CD4-positive, CD25-positive, alpha-beta regulatory T cell (primary cell): ENCODE measurements around the gene CRY2. TPM values are rescaled to one million over a fixed set of nuclear protein-coding genes. Genes with fewer than 3 reads are reported as not detected.

Experiments used
- ATAC-seq, 2 donors: fragments of 150-1000 bp; cut with Tn5 transposase; one replicate each; pipeline ENCODE4 v1.10.0; 2021; ENCODE audit warnings: low read depth in 2 of 2, moderate number of reproducible peaks in 2 of 2, moderate library complexity in 1 of 2
- DNase-seq, 3 donors: peaks; one replicate each; pipeline versions ENCODE4 v3.0.0 to v3.0.0-alpha.2; 2012 to 2022; ENCODE audit warnings: mixed read lengths in 1 of 3
- H3K27ac ChIP-seq: one replicate; pipeline ENCODE4 v1.7.0; 2013; ENCODE audit warnings: mild to moderate bottlenecking, low read length; ENCODE audit not compliant: insufficient read depth, poor library complexity, severe bottlenecking
- H3K27me3 ChIP-seq: one replicate; pipeline ENCODE4 v1.7.0; 2013; ENCODE audit warnings: low read length; ENCODE audit not compliant: control insufficient read depth, insufficient read depth
- H3K36me3 ChIP-seq: one replicate; pipeline ENCODE4 v1.7.0; 2013; ENCODE audit warnings: mild to moderate bottlenecking, low read length, moderate library complexity; ENCODE audit not compliant: control insufficient read depth, insufficient read depth
- H3K4me1 ChIP-seq: 2 replicates; pipeline ENCODE4 v1.7.0; 2013; ENCODE audit warnings: mild to moderate bottlenecking, low read length; ENCODE audit not compliant: insufficient read depth, control insufficient read depth, poor library complexity, severe bottlenecking
- H3K4me3 ChIP-seq: one replicate; pipeline ENCODE4 v1.7.0; 2013; ENCODE audit warnings: low read depth, mild to moderate bottlenecking, low read length, moderate library complexity
- H3K9me3 ChIP-seq, 2 experiments: 1 replicate in 1 of 2; 2 replicates in 1 of 2; pipeline ENCODE4 v1.7.0; 2013; ENCODE audit warnings: low read length in 2 of 2, mild to moderate bottlenecking in 1 of 2, moderate library complexity in 1 of 2; ENCODE audit not compliant: control insufficient read depth in 2 of 2
- H3K27ac Mint-ChIP-seq, 3 donors: one replicate each; pipeline ENCODE4 v1.8.0; 2020 to 2022; ENCODE audit warnings: mild to moderate bottlenecking in 3 of 3, mixed read lengths in 3 of 3, moderate library complexity in 2 of 3
- H3K27me3 Mint-ChIP-seq: one replicate; pipeline ENCODE4 v1.8.0; 2022; ENCODE audit warnings: mild to moderate bottlenecking, mixed read lengths
- H3K36me3 Mint-ChIP-seq: one replicate; pipeline ENCODE4 v1.8.0; 2020; ENCODE audit warnings: mixed read lengths
- H3K4me1 Mint-ChIP-seq, 4 donors: one replicate each; pipeline ENCODE4 v1.8.0; 2020 to 2022; ENCODE audit warnings: mixed read lengths in 4 of 4, mild to moderate bottlenecking in 1 of 4
- H3K4me3 Mint-ChIP-seq, 4 donors: one replicate each; pipeline ENCODE4 v1.8.0; 2020 to 2022; ENCODE audit warnings: mild to moderate bottlenecking in 4 of 4, mixed read lengths in 4 of 4, moderate library complexity in 3 of 4
- H3K9me3 Mint-ChIP-seq, 7 donors: one replicate each; pipeline ENCODE4 v1.8.0; 2020 to 2022; ENCODE audit warnings: mixed read lengths in 7 of 7, mild to moderate bottlenecking in 3 of 7, moderate library complexity in 2 of 7
- polyA plus RNA-seq, 4 donors: library from polyadenylated mRNA; unstranded; fragments of 300-500 nt; fragmentation: Illumina TruSeq; gene quantifications; one replicate each; pipeline ENCODE4 v1.2.3, GENCODE V29; 2021
- total RNA-seq: library from RNA; stranded (reverse); gene quantifications from one replicate; pipeline ENCODE4 v1.2.3, GENCODE V29; 2022

The CRY2 gene
- total and polyA plus RNA-seq, 5 donors from 2014 or later: 23.4 to 183 (median 27.8) TPM

- peaks cover 64% of the 10 kb centered on the region for H3K36me3 Mint-ChIP-seq
- H3K4me1 Mint-ChIP-seq: peaks cover 0 to 6% (median 1%) of the 10 kb centered on the region in 4 donors
- no peaks in the 10 kb centered on the region for H3K27me3 ChIP-seq
- DNase-seq (no peak), ATAC-seq (no peak)
- no peak overlapping the region for H3K4me3 ChIP-seq
- no peak overlapping the region for H3K27ac Mint-ChIP-seq
- no peaks in the 10 kb centered on the region for H3K9me3 Mint-ChIP-seq
- no peaks in the 10 kb centered on the region for H3K9me3 ChIP-seq
- H3K27ac ChIP-seq: no peak overlapping the region
- no peaks in the 10 kb centered on the region for H3K4me1 ChIP-seq
- no peak overlapping the region for H3K4me3 Mint-ChIP-seq
- H3K36me3 ChIP-seq: peaks cover 96% of the 10 kb centered on the region
- no peaks in the 10 kb centered on the region for H3K27me3 Mint-ChIP-seq
Measured at GRCh38 chr11:45860764-45861510, 13.7 kb downstream of the CRY2 start.

GRCh38 chr11:45864041-45864440 lies 16.8 kb downstream of the CRY2 start:
- Mint-ChIP-seq H3K27ac (no peak overlapping the region), H3K27me3 (no peaks in the 10 kb centered on the region), H3K4me3 (no peak overlapping the region), H3K36me3 (peaks cover 65% of the 10 kb centered on the region), H3K9me3 (no peaks in the 10 kb centered on the region), H3K4me1 (no peaks in the 10 kb centered on the region)
- Histone ChIP-seq H3K27me3 (no peaks in the 10 kb centered on the region), H3K36me3 (peaks cover 97% of the 10 kb centered on the region), H3K27ac (no peak overlapping the region), H3K9me3 (no peaks in the 10 kb centered on the region), H3K4me1 (no peaks in the 10 kb centered on the region), H3K4me3 (no peak overlapping the region)
- DNase-seq: no peak
- ATAC-seq: no peak

DNA sequence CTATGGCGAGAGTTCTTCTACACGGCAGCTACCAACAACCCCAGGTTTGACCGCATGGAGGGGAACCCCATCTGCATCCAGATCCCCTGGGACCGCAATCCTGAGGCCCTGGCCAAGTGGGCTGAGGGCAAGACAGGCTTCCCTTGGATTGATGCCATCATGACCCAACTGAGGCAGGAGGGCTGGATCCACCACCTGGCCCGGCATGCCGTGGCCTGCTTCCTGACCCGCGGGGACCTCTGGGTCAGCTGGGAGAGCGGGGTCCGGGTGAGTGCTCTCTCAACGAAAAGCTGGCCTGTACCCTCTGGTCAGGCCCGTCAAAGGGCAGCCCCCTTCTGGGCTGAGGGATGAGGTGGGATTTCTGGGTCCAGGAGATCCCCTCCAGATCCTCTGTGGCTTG lies 22.3 kb downstream of the CRY2 start:
- Mint-ChIP-seq H3K27me3 (no peaks in the 10 kb centered on the region), H3K4me3 (no peak overlapping the region), H3K27ac (no peak overlapping the region), H3K36me3 (peaks cover 56% of the 10 kb centered on the region), H3K4me1 (no peaks in the 10 kb centered on the region), H3K9me3 (no peaks in the 10 kb centered on the region)
- no peak for DNase-seq
- H3K4me1 ChIP-seq: no peaks in the 10 kb centered on the region
- ATAC-seq: no peak
- no peaks in the 10 kb centered on the region for H3K27me3 ChIP-seq
- no peaks in the 10 kb centered on the region for H3K9me3 ChIP-seq
- H3K27ac ChIP-seq: no peak overlapping the region
- no peak overlapping the region for H3K4me3 ChIP-seq
- H3K36me3 ChIP-seq: peaks cover 87% of the 10 kb centered on the region

DNA sequence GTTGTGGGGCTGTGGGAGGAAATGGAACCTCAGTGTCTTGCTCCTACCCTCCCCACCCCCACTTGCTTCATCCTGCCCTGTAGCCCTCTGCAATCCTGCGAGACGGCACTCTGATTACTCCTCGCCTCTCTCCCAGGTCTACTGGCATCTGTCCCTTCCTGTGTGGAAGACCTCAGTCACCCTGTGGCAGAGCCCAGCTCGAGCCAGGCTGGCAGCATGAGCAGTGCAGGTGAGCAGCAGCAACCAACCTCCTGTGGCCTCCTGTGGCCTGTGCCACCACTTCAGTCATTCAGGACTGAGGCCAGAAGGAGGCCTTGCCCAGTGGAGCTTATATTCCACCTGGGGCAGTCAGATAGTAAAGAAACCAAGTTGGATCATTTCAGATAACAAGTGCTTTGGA lies 23.4 kb downstream of the CRY2 start:
- ATAC-seq (no peak), DNase-seq (no peak)
- H3K27ac Mint-ChIP-seq: no peak overlapping the region
- Histone ChIP-seq H3K4me3 (no peak overlapping the region), H3K27me3 (no peaks in the 10 kb centered on the region), H3K9me3 (no peaks in the 10 kb centered on the region), H3K4me1 (no peaks in the 10 kb centered on the region), H3K36me3 (peaks cover 84% of the 10 kb centered on the region), H3K27ac (no peak overlapping the region)
- H3K4me1 Mint-ChIP-seq: no peaks in the 10 kb centered on the region
- no peaks in the 10 kb centered on the region for H3K27me3 Mint-ChIP-seq
- peaks cover 54% of the 10 kb centered on the region for H3K36me3 Mint-ChIP-seq
- no peak overlapping the region for H3K4me3 Mint-ChIP-seq
- no peaks in the 10 kb centered on the region for H3K9me3 Mint-ChIP-seq

GRCh38 chr11:45871638-45872037 lies 24.4 kb downstream of the CRY2 start:
- H3K27ac Mint-ChIP-seq: no peak overlapping the region
- H3K4me1 ChIP-seq: no peaks in the 10 kb centered on the region
- peaks cover 54% of the 10 kb centered on the region for H3K36me3 Mint-ChIP-seq
- DNase-seq (no peak), ATAC-seq (no peak)
- no peaks in the 10 kb centered on the region for H3K27me3 Mint-ChIP-seq
- peaks cover 83% of the 10 kb centered on the region for H3K36me3 ChIP-seq
- no peak overlapping the region for H3K4me3 ChIP-seq
- H3K9me3 ChIP-seq: no peaks in the 10 kb centered on the region
- no peak overlapping the region for H3K4me3 Mint-ChIP-seq
- no peaks in the 10 kb centered on the region for H3K9me3 Mint-ChIP-seq
- no peak overlapping the region for H3K27ac ChIP-seq
- no peaks in the 10 kb centered on the region for H3K4me1 Mint-ChIP-seq
- no peaks in the 10 kb centered on the region for H3K27me3 ChIP-seq

GRCh38 chr11:45872651-45873356 lies 25.5 kb downstream of the CRY2 start:
- Histone ChIP-seq H3K27me3 (no peaks in the 10 kb centered on the region), H3K9me3 (no peaks in the 10 kb centered on the region), H3K36me3 (peaks cover 83% of the 10 kb centered on the region), H3K4me1 (no peaks in the 10 kb centered on the region), H3K27ac (no peak overlapping the region), H3K4me3 (no peak overlapping the region)
- Mint-ChIP-seq H3K4me3 (no peak overlapping the region), H3K36me3 (peaks cover 62% of the 10 kb centered on the region), H3K27me3 (no peaks in the 10 kb centered on the region), H3K4me1 (no peaks in the 10 kb centered on the region), H3K9me3 (no peaks in the 10 kb centered on the region), H3K27ac (peak overlapping the region in 1 of 3 donors; percentile 48)
- peak; percentile 38 to 58 for ATAC-seq
- peak in 2 of 3 donors; percentile 30 to 43 for DNase-seq

DNA sequence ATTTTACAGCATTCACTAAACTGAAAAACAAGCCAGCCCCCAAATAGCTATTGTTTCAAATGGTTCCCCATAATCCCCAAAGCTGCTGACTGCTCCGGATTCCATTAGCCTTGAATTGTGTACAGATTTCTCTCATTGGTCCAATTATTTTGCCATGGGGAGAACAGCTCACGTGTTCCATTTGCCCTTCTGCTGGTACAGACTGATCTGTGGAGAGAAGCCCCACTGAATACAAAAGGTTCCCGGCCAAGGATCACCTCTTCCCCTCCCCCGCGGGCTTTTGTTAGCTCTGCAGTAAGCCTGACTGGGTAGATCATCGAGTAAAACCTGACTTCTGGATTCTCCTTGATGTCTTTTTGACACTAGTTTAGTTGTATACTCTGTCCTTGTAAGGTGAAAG lies 29.1 kb downstream of the CRY2 start:
- H3K27me3 Mint-ChIP-seq: no peaks in the 10 kb centered on the region
- Histone ChIP-seq H3K27me3 (no peaks in the 10 kb centered on the region), H3K4me1 (no peaks in the 10 kb centered on the region), H3K36me3 (peaks cover 70% of the 10 kb centered on the region), H3K9me3 (no peaks in the 10 kb centered on the region), H3K27ac (no peak overlapping the region), H3K4me3 (no peak overlapping the region)
- H3K4me1 Mint-ChIP-seq: no peaks in the 10 kb centered on the region
- DNase-seq (no peak), ATAC-seq (no peak)
- peaks cover 67% of the 10 kb centered on the region for H3K36me3 Mint-ChIP-seq
- no peaks in the 10 kb centered on the region for H3K9me3 Mint-ChIP-seq
- H3K4me3 Mint-ChIP-seq: no peak overlapping the region
- H3K27ac Mint-ChIP-seq: no peak overlapping the region

GRCh38 chr11:45877221-45877620 lies 29.9 kb downstream of the CRY2 start:
- H3K27me3 Mint-ChIP-seq: no peaks in the 10 kb centered on the region
- H3K36me3 ChIP-seq: peaks cover 70% of the 10 kb centered on the region

More at GRCh38 chr11:45877221-45877620, 29.9 kb downstream of the CRY2 start:
- no peaks in the 10 kb centered on the region for H3K9me3 Mint-ChIP-seq
- DNase-seq (no peak), ATAC-seq (no peak)
- no peak overlapping the region for H3K27ac Mint-ChIP-seq
- Histone ChIP-seq H3K4me3 (no peak overlapping the region), H3K9me3 (no peaks in the 10 kb centered on the region), H3K27ac (no peak overlapping the region), H3K4me1 (no peaks in the 10 kb centered on the region), H3K27me3 (no peaks in the 10 kb centered on the region)
- peaks cover 68% of the 10 kb centered on the region for H3K36me3 Mint-ChIP-seq
- H3K4me3 Mint-ChIP-seq: no peak overlapping the region
- H3K4me1 Mint-ChIP-seq: no peaks in the 10 kb centered on the region
